ENCODE results near the gene AGO4.
"Not testable (repeated sequence)": the region's sequence is repeated elsewhere in the genome, so short reads cannot be mapped to it uniquely, and the experiment has no call there.

AGO4 gene

DNA sequence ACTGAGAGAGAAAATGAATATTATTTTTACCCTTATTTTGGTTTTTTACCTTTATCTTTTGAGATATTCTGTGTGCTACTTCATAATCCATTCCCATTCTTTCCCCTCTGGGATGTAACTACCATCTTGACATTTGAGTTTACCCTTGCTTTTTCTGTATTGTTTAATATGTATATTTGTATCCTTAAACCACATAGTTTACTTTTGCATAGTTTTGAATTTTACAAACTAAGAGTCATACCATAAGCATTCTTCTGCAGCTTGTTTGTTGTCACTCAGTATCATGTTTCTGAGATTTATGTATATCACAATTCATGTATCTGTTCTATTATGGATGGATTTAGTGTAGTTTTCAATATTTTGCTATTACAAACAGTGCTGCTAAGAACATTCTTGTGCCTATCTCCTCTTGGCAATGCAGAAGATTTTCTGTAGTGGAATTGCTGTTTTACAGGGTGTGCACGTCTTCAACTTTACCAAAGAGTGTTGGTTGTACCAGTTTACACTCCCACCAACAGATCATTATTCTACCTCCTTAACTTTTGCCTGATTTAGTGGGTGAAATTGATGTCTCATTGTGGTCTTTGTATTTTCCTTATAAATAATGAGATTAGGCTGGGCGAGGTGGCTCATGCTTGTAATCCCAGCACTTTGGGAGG, 63.0 kb downstream of the AGO4 start:
- H3K4me3 ChIP-seq (ENCODE audit: low read length), result no peak overlapping the region
- TF ChIP-seq ZNF274 (IDR thresholded peaks at IDR 0.05; ENCODE audit: low read depth, low read length), result no peak

DNA sequence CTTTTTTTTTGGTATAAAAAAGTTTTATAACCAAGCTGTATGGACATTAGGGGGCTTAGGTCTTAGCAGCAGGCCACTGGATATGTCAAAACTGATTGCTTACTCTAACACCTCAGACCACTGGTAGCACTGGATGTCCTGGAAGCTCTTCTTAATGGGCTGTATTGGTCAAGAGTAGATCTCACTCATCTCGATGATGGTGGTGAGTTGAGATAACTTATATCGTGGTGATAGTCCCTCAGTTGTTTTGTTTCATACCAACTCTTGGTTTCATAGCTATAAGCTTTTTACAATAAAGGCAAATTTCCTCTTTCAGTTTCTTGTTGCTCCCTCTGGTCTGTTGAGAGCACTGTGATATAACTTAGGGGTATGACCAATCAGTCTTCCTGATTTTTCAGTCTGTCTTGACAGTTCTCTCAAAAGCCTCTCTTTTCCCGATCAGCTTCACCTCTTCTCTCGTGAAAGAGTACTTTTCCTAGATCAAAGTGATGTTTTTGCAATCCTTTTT, 65.5 kb downstream of the AGO4 start:
- TF ChIP-seq ZNF274 (IDR thresholded peaks at IDR 0.05; ENCODE audit: low read depth, low read length), result no peak
- no peak overlapping the region for H3K4me3 ChIP-seq (ENCODE audit: low read length)

DNA sequence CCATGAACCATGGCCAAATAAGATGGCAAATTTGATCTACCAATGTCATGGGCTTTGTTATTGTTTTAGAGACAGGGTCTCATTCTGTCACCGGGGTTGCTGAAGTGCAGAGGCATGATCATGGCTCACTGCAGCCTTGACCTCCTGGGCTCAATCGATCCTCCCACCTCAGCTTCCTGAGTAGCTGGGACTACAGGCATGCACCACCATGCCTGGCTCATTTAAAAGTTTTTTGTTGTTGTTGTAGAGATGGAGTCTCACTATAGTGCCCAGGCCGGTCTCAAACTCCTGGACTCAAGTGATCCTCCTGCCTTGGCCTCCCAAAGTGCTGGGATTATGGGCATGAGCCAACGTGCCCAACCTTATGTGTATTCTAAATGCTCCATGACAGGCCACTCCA, 66.3 kb downstream of the AGO4 start:
- H3K4me3 ChIP-seq (ENCODE audit: low read length), result not testable (repeated sequence)

DNA sequence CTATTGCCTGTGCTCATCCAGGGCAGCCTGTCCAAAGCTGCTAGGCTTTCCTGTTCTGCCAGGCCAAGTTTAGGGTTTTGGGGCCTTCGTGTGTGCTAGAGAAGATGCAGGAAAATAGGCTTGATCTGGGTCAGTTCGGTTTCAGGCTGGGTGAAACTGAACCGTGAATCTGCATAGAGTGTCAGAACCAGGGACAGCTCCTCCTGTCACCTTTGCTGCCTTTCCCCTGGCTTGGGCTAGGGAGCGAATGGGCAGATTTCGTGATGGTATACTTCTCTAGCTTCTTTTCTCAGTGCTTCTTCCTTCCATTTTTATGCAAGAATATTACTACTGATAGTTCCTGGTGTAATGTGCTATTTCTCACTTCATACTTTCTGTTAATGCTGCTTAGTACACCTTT, 69.2 kb downstream of the AGO4 start:
- no peak for TF ChIP-seq ZNF274 (IDR thresholded peaks at IDR 0.05; ENCODE audit: low read depth, low read length)
- no peak overlapping the region for H3K4me3 ChIP-seq (ENCODE audit: low read length)

DNA sequence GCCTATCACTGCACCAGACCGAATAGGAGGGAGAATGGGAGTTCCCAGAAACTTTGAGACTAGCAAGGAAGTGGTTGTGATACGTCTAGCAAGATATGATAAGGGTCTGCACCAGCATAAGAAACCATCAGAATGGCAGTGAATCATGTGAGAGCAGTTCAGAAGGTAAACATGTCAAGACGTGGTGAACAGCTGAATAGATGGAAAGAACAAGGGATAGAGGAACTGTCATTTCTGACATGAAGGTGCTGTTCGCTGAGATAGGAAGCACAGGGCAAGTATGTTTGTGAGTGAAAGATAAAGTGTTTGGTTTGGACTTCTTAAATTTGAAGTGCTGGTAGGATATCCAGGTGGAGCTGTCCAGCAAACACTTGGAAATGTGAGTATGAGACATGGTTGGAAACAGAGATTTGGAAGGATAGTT, 74.0 kb downstream of the AGO4 start:
- H3K4me3 ChIP-seq (ENCODE audit: low read length), result no peak overlapping the region

DNA sequence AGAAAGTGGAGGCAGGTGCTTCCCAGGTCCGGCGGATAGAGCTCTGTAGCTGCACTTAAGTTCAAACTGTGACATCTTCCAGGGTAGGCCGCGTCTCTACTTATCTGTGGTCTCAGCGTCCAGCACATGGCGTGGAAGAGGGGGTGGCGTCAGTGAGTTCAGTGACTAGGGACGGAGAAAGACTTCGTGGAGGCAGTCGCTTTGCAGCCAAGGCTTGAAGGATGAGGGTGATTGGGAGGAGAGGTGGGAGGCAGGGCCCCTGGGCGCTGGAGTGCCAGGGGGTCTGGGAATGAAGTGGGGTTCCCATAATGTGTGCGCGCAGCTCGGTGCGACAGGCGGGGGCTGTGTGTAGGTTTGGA, 74.7 kb downstream of the AGO4 start:
- no peak for TF ChIP-seq ZNF274 (IDR thresholded peaks at IDR 0.05; ENCODE audit: low read depth, low read length)
- H3K4me3 ChIP-seq (ENCODE audit: low read length), result no peak overlapping the region

More for the DNA sequence above, 74.0 kb downstream of the AGO4 start:
- TF ChIP-seq ZNF274 (IDR thresholded peaks at IDR 0.05; ENCODE audit: low read depth, low read length), result no peak

DNA sequence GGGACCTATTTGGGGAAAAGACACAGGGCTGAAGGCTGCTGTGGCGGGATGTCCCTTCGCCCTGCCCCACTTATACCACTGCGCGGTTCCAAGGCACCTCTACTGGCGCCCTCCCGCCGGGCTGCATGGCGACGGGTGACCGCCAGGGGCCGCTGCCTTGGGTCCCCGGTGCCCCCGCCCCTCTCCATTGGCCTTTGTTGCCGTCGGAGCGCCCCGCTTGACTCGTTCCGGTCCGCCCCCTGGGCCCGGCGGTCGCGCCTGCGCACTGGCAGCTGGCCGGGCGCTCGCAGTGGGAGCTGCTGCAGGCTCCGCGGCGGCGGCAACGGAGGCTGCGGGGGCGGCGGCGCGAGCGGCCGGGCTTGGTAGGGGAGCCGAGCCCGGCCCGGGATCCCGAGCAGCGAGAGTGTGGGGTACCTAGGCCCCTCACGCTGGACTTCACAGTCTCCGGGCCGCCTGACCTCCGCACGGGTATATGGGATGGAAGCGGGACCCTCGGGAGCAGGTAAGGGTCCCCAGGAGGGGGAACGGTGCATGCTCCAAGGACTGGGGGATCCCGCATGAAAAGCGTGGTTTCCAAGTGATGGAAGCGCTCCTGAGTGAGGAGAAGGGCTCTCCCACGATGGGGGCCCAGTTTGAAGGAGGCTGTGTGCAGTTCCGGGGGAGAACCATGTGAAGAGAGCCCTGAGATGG, 75.3 kb downstream of the AGO4 start, which contains the start of gene AGO1:
TSS of gene AGO1 (plus strand) at position 265 of the 690 bp plus-strand sequence. CDS start at position 478, 213 bp downstream.
- peak within 1 kb of the TSS; percentile 89 for H3K4me3 ChIP-seq (ENCODE audit: low read length)
- no peak for TF ChIP-seq ZNF274 (IDR thresholded peaks at IDR 0.05; ENCODE audit: low read depth, low read length)

DNA sequence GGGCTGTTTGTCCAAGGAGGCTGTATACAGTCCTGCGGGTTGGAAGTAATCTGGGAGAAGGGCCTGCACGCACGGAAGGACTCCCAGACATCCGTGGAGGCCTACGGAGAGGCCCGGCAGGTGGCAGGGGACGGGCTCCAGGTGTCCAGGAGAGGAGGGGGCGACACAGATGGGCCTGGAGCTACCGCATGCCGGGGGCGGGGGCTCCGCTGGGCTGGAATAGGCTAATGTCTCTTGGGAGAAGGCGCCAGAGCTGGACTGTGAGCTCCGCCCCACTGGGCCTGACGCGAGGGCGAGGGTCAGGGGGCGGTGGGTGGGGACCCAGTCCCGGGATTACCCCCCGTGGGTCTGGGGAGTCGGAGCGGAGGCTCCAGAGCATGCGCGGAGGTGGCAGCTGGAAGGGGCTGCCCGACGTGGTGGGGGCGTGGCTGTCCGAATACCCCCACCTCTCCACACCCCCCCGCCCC, 75.9 kb downstream of the AGO4 start:
- H3K4me3 ChIP-seq (ENCODE audit: low read length), result peak overlapping the region; percentile 89

DNA sequence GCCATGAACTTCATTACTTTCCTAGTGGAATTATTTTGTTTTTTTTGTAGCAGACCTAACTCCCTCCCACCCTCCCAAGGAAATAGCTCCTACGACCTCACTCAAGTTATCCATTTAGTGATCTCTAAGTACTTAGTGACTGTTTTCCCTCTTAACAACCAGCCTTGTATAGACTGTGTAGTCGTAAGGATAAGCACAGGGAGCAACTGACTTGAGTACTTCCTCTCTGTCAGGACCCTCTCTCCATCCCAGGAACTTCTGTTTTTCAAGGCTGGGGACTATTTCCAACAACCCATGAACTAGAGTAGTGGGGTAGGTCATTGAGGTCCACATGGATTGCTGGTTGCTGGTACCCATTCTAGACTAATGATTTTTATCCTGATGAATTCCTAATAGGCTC, 77.1 kb downstream of the AGO4 start:
- TF ChIP-seq ZNF274 (IDR thresholded peaks at IDR 0.05; ENCODE audit: low read depth, low read length), result no peak

More for the DNA sequence above, 75.9 kb downstream of the AGO4 start:
- no peak for TF ChIP-seq ZNF274 (IDR thresholded peaks at IDR 0.05; ENCODE audit: low read depth, low read length)

DNA sequence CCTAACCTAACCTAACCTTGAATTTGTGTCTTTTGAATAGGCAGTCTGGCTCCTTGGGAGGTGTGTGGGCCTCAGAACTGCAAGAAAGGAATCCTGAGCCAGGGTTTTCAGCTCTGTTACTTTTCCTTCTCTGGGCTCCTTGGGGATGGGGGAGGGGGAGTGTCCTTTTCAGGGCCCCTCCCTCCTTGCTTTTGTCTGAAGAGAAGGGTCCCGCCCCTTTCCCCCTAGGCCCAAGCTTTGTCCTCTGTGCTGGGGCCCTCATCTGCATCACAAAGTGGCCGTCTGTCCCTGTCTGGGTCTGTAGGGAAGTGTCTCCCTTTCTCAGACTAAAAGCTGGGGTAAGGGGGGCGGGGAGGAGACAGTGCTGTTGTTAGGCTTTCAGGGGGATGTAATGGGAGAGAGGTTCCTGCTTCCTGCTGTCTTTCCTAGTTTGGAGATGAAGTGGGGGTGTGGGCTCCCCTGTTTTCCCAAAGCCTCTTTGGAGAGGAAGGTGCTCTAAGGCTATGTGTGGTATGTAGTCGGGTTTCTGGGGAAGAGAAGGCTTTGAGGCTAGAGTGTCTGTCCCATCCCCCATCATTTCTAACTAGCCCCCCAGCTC, 78.2 kb downstream of the AGO4 start:
- no peak for TF ChIP-seq ZNF274 (IDR thresholded peaks at IDR 0.05; ENCODE audit: low read depth, low read length)

More for the DNA sequence above, 77.1 kb downstream of the AGO4 start:
- H3K4me3 ChIP-seq (ENCODE audit: low read length), result no peak overlapping the region

DNA sequence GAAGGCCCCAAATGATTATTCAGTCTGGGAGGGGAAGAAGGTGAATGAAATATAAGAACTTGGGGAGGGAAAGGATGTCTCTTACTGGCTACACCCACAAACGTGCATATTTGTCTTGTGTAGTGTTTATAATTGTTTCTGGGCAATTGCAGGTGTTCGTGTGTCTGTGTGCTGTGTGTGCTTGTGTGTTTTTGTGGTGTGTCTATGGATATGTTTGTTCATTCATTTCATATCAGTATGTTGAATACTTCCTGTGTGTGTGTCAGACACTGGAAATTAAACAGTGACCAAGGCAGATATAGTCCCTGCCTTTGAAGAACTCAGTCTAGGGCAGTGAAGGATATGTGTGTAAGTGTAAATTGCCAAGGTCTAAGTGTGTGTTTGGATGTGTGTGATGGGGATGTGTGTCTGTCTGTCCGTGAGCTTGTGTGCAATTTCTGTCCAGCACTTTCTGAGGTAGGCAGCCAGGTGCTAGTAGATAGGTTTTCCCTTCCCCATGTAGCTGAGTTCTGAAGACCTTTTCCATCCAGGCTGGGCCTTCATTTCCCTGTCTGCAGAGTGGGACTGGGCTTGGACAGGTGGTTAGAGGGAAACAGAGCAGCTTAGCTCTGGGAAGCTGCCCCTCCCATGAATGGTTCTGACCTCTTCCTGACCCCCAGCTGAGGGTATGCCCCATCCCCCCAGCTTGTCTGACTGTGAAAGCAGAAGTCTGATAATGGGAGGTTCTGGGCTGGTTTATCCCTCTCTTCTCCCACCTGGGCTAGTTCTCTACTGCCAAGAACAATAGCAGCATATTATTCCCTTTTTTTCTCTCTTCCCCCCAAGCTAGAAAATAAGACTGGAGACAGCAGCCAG, 79.0 kb downstream of the AGO4 start:
- TF ChIP-seq ZNF274 (IDR thresholded peaks at IDR 0.05; ENCODE audit: low read depth, low read length), result no peak
- no peak overlapping the region for H3K4me3 ChIP-seq (ENCODE audit: low read length)

More for the DNA sequence above, 78.2 kb downstream of the AGO4 start:
- H3K4me3 ChIP-seq (ENCODE audit: low read length), result no peak overlapping the region

DNA sequence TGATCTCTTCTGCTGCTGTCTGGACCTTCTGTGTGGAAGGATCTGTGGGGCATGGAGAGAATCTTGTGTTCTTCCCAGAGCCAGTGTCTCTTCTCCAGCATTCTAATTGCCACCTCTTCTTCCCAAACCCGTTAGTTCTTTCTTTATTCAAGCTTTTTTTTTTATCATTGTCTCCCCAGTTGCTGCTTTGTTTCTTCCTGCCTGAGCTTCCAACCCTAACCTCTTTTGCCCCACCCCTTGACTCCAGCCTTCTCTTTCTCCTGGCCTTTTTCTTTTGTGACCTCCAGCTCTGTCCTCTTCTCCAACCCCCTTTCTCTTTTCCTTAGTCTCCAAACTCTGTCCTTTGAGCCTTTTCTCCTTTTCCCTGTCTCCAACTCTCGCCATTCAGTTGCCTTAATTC, 79.7 kb downstream of the AGO4 start:
- no peak for TF ChIP-seq ZNF274 (IDR thresholded peaks at IDR 0.05; ENCODE audit: low read depth, low read length)
- no peak overlapping the region for H3K4me3 ChIP-seq (ENCODE audit: low read length)

DNA sequence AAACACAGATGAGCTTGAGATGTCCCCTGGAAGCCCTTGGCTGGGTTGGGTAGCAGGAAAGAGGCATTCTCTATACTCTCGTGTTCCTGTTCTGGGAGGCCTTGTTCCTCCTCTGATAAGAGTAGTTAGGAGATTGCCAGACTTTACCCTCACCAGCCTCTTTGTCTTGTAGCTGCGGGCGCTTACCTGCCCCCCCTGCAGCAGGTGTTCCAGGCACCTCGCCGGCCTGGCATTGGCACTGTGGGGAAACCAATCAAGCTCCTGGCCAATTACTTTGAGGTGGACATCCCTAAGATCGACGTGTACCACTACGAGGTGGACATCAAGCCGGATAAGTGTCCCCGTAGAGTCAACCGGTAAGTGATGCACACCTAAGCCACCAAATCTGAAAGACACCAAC, 80.4 kb downstream of the AGO4 start:
- no peak for TF ChIP-seq ZNF274 (IDR thresholded peaks at IDR 0.05; ENCODE audit: low read depth, low read length)
- no peak overlapping the region for H3K4me3 ChIP-seq (ENCODE audit: low read length)

DNA sequence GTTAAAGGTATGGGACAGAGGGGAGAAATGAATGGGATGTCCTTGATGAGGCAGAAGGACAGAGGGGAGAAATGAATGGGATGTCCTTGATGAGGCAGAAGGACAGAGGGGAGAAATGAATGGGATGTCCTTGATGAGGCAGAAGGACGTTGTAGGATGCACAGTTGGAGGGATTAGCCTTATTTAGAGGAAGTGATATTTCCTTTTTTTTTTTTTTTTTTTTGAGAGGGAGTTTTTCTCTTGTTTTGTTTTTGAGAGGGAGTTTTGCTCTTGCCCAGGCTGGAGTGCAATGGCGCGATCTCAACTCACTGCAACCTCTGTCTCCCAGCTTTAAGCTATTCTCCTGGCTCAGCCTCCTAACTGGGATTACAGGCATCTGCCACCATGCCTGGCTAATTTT, 81.2 kb downstream of the AGO4 start:
- H3K4me3 ChIP-seq (ENCODE audit: low read length), result not testable (repeated sequence)

Measured in GM08714 (cell line).